SW480 (cell line): Measurements from ENCODE around the gene SLC48A1.
A peak's percentile ranks its signal among the peaks of the same experiment; 100 is the strongest.

Source experiments
- DNase-seq: peaks from one replicate; pipeline ENCODE4 v3.0.0-alpha.2; 2016; ENCODE audit warnings: low spot score

SLC48A1 gene

GRCh38 chr12:47744005-47744651, 28.9 kb upstream of the SLC48A1 start:
- peak; percentile 85 for DNase-seq

GRCh38 chr12:47744778-47745436, 28.1 kb upstream of the SLC48A1 start:
- DNase-seq, result peak; percentile 80

- DNase-seq, result no peak
Observed at GRCh38 chr12:47745485-47746041, 27.5 kb upstream of the SLC48A1 start.

GRCh38 chr12:47746073-47746472, 27.0 kb upstream of the SLC48A1 start:
- no peak for DNase-seq

- no peak for DNase-seq
Observed at GRCh38 chr12:47746523-47746922, 26.5 kb upstream of the SLC48A1 start.

GRCh38 chr12:47747126-47747525, 25.9 kb upstream of the SLC48A1 start:
- no peak for DNase-seq

GRCh38 chr12:47747596-47748506, 25.2 kb upstream of the SLC48A1 start:
- DNase-seq, result no peak

- DNase-seq, result no peak
Observed at GRCh38 chr12:47748507-47748828, 24.6 kb upstream of the SLC48A1 start.

GRCh38 chr12:47748899-47749298, 24.1 kb upstream of the SLC48A1 start:
- no peak for DNase-seq

GRCh38 chr12:47750229-47750798, 22.7 kb upstream of the SLC48A1 start:
- DNase-seq, result no peak

- DNase-seq, result no peak
Observed at GRCh38 chr12:47750916-47751470, 22.0 kb upstream of the SLC48A1 start.

- no peak for DNase-seq
Observed at GRCh38 chr12:47751561-47751960, 21.5 kb upstream of the SLC48A1 start.

- no peak for DNase-seq
Observed at GRCh38 chr12:47752121-47752520, 20.9 kb upstream of the SLC48A1 start.

GRCh38 chr12:47752552-47752951, 20.5 kb upstream of the SLC48A1 start:
- peak; percentile 51 for DNase-seq

- peak; percentile 73 for DNase-seq
Observed at GRCh38 chr12:47753021-47754001, 19.7 kb upstream of the SLC48A1 start.

- no peak for DNase-seq
Observed at GRCh38 chr12:47754126-47754525, 18.9 kb upstream of the SLC48A1 start.

GRCh38 chr12:47754881-47755280, 18.2 kb upstream of the SLC48A1 start:
- DNase-seq, result no peak

GRCh38 chr12:47755655-47756562, 17.1 kb upstream of the SLC48A1 start:
- DNase-seq, result no peak

GRCh38 chr12:47757364-47757839, 15.6 kb upstream of the SLC48A1 start:
- DNase-seq, result no peak
